ENCODE results near the gene SVOPL.

SVOPL gene

GRCh38 chr7:138585283-138585993, 115.7 kb downstream of the SVOPL start:
- ChIA-PET POLR2A (no interaction called here), CTCF (interaction anchor here (0.6 to 1.2 kb wide), 4 partner anchors 12 to 153 kb away, joined by 3 read pairs; no protein-coding TSS in a partner anchor)
- 100% methylated on average over 1 of the region's 5 CpGs for WGBS (ENCODE audit: insufficient coverage)
- H3K27me3 ChIP-seq (replicated peaks in 2 of 5; ENCODE audit: control insufficient read depth in 4 of 5, insufficient read depth in 5 of 5, low read length in 4 of 5) = no peaks in the 10 kb centered on the region
- H3K27ac ChIP-seq (ENCODE audit: insufficient read depth in 1 of 2, low read depth in 1 of 2, low read length in 2 of 2, poor library complexity in 1 of 2, severe bottlenecking in 2 of 2) = no peak overlapping the region
- no peak overlapping the region for H3K4me3 ChIP-seq (ENCODE audit: control insufficient read depth in 1 of 7, extremely low read depth in 1 of 7, insufficient read depth in 4 of 7, low read depth in 2 of 7, low read length in 6 of 7)
- H3K36me3 ChIP-seq (ENCODE audit: control insufficient read depth in 4 of 4, insufficient read depth in 4 of 4, low read length in 3 of 4) = peaks cover 11 to 62% (median 32%) of the 10 kb centered on the region in 4 experiments
- no peaks in the 10 kb centered on the region for H3K9me3 ChIP-seq (ENCODE audit: control extremely low read depth in 1 of 5, control insufficient read depth in 4 of 5, insufficient read depth in 2 of 5, low read depth in 1 of 5, low read length in 4 of 5)
- DNase-seq = no peak
- H3K4me1 ChIP-seq (ENCODE audit: control extremely low read depth in 1 of 4, control insufficient read depth in 4 of 4, insufficient read depth in 4 of 4, low read length in 3 of 4) = peaks cover 0 to 7% (median 1%) of the 10 kb centered on the region in 4 experiments

- POLR2A ChIA-PET = no interaction called here
Observed at GRCh38 chr7:138584696-138585095, 116.5 kb downstream of the SVOPL start.

DNA sequence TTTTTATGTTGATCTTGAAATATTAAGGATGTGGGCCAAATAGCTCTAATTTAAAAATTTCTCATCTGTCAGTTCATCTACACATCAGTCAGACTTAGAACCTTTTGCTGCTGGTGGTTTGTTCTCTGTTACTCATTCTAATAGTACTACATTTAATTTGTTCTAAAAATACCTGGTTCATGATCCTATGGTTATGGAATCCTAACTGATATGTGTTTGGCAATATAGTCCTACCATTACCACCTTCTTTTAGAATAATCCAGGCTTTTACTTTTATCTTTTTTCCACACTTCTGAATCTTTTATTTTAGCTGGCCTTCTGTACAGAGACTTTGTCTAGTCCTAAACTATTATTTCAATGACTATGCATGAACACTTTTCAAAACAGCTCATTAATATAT, 116.9 kb downstream of the SVOPL start:
- Histone ChIP-seq H3K9me3 (ENCODE audit: control extremely low read depth in 1 of 5, control insufficient read depth in 4 of 5, insufficient read depth in 2 of 5, low read depth in 1 of 5, low read length in 4 of 5) (no peaks in the 10 kb centered on the region), H3K4me3 (ENCODE audit: control insufficient read depth in 1 of 7, extremely low read depth in 1 of 7, insufficient read depth in 4 of 7, low read depth in 2 of 7, low read length in 6 of 7) (no peak overlapping the region), H3K4me1 (ENCODE audit: control extremely low read depth in 1 of 4, control insufficient read depth in 4 of 4, insufficient read depth in 4 of 4, low read length in 3 of 4) (peaks cover 0 to 7% (median 1%) of the 10 kb centered on the region in 4 experiments), H3K27ac (ENCODE audit: insufficient read depth in 1 of 2, low read depth in 1 of 2, low read length in 2 of 2, poor library complexity in 1 of 2, severe bottlenecking in 2 of 2) (no peak overlapping the region), H3K36me3 (ENCODE audit: control insufficient read depth in 4 of 4, insufficient read depth in 4 of 4, low read length in 3 of 4) (peaks cover 17 to 73% (median 41%) of the 10 kb centered on the region in 4 experiments), H3K27me3 (replicated peaks in 2 of 5; ENCODE audit: control insufficient read depth in 4 of 5, insufficient read depth in 5 of 5, low read length in 4 of 5) (no peaks in the 10 kb centered on the region)
- DNase-seq = no peak
- ChIA-PET CTCF (interaction anchor here (1.1 to 1.4 kb wide), 3 partner anchors 9 to 154 kb away, joined by 3 to 5 read pairs (median 3); no protein-coding TSS in a partner anchor), POLR2A (no interaction called here)

More at GRCh38 chr7:138584696-138585095, 116.5 kb downstream of the SVOPL start:
- H3K36me3 ChIP-seq (ENCODE audit: control insufficient read depth in 4 of 4, insufficient read depth in 4 of 4, low read length in 3 of 4) = peaks cover 13 to 69% (median 37%) of the 10 kb centered on the region in 4 experiments
- no peak overlapping the region for H3K27ac ChIP-seq (ENCODE audit: insufficient read depth in 1 of 2, low read depth in 1 of 2, low read length in 2 of 2, poor library complexity in 1 of 2, severe bottlenecking in 2 of 2)
- CTCF ChIA-PET = interaction anchor here (0.6 to 1.2 kb wide), 4 partner anchors 13 to 153 kb away, joined by 3 read pairs; no protein-coding TSS in a partner anchor
- no peak for DNase-seq
- WGBS (ENCODE audit: insufficient coverage) = no CpG with 5 or more reads among the region's 4 CpGs
- no peak overlapping the region for H3K4me3 ChIP-seq (ENCODE audit: control insufficient read depth in 1 of 7, extremely low read depth in 1 of 7, insufficient read depth in 4 of 7, low read depth in 2 of 7, low read length in 6 of 7)
- H3K27me3 ChIP-seq (replicated peaks in 2 of 5; ENCODE audit: control insufficient read depth in 4 of 5, insufficient read depth in 5 of 5, low read length in 4 of 5) = no peaks in the 10 kb centered on the region
- H3K9me3 ChIP-seq (ENCODE audit: control extremely low read depth in 1 of 5, control insufficient read depth in 4 of 5, insufficient read depth in 2 of 5, low read depth in 1 of 5, low read length in 4 of 5) = no peaks in the 10 kb centered on the region
- peaks cover 0 to 7% (median 1%) of the 10 kb centered on the region in 4 experiments for H3K4me1 ChIP-seq (ENCODE audit: control extremely low read depth in 1 of 4, control insufficient read depth in 4 of 4, insufficient read depth in 4 of 4, low read length in 3 of 4)

DNA sequence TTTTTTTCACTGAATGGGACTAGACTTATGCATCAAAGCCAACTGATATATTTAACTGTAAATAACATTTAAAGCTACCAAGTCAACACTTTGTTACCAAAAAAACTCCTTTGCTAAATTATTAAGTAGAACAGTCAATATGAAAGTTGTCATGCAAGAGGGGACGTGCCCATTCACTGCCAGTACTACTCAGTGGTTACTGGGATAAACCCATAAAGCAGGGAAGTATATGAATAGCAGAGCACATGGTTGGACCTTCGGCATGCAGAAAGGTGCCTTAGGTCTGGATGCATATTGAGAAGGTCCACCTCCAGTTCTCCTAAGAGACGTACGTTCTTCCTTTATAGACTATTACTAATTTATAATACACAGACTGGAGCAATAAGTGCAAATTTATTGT, 120.1 kb downstream of the SVOPL start:
- no peaks in the 10 kb centered on the region for H3K27me3 ChIP-seq (replicated peaks in 2 of 5; ENCODE audit: control insufficient read depth in 4 of 5, insufficient read depth in 5 of 5, low read length in 4 of 5)
- ChIA-PET CTCF (interaction anchor here (0.7 kb wide), 1 partner anchor 13 kb away, joined by 3 read pairs; no protein-coding TSS in a partner anchor), POLR2A (interaction anchor here (0.6 kb wide), 1 partner anchor 43 kb away, joined by 9 read pairs; no protein-coding TSS in a partner anchor)
- WGBS (ENCODE audit: insufficient coverage) = 100% methylated on average over 1 of the region's 4 CpGs
- peaks cover 0 to 2% (median 0%) of the 10 kb centered on the region in 4 experiments for H3K4me1 ChIP-seq (ENCODE audit: control extremely low read depth in 1 of 4, control insufficient read depth in 4 of 4, insufficient read depth in 4 of 4, low read length in 3 of 4)
- no peak overlapping the region for H3K4me3 ChIP-seq (ENCODE audit: control insufficient read depth in 1 of 7, extremely low read depth in 1 of 7, insufficient read depth in 4 of 7, low read depth in 2 of 7, low read length in 6 of 7)
- DNase-seq = no peak
- peaks cover 29 to 86% (median 56%) of the 10 kb centered on the region in 4 experiments for H3K36me3 ChIP-seq (ENCODE audit: control insufficient read depth in 4 of 4, insufficient read depth in 4 of 4, low read length in 3 of 4)
- H3K9me3 ChIP-seq (ENCODE audit: control extremely low read depth in 1 of 5, control insufficient read depth in 4 of 5, insufficient read depth in 2 of 5, low read depth in 1 of 5, low read length in 4 of 5) = no peaks in the 10 kb centered on the region
- H3K27ac ChIP-seq (ENCODE audit: insufficient read depth in 1 of 2, low read depth in 1 of 2, low read length in 2 of 2, poor library complexity in 1 of 2, severe bottlenecking in 2 of 2) = no peak overlapping the region

GRCh38 chr7:138579671-138580070, 121.5 kb downstream of the SVOPL start:
- Histone ChIP-seq H3K27ac (ENCODE audit: insufficient read depth in 1 of 2, low read depth in 1 of 2, low read length in 2 of 2, poor library complexity in 1 of 2, severe bottlenecking in 2 of 2) (no peak overlapping the region), H3K4me1 (ENCODE audit: control extremely low read depth in 1 of 4, control insufficient read depth in 4 of 4, insufficient read depth in 4 of 4, low read length in 3 of 4) (no peaks in the 10 kb centered on the region), H3K9me3 (ENCODE audit: control extremely low read depth in 1 of 5, control insufficient read depth in 4 of 5, insufficient read depth in 2 of 5, low read depth in 1 of 5, low read length in 4 of 5) (no peaks in the 10 kb centered on the region), H3K27me3 (replicated peaks in 2 of 5; ENCODE audit: control insufficient read depth in 4 of 5, insufficient read depth in 5 of 5, low read length in 4 of 5) (no peaks in the 10 kb centered on the region), H3K4me3 (ENCODE audit: control insufficient read depth in 1 of 7, extremely low read depth in 1 of 7, insufficient read depth in 4 of 7, low read depth in 2 of 7, low read length in 6 of 7) (no peak overlapping the region), H3K36me3 (ENCODE audit: control insufficient read depth in 4 of 4, insufficient read depth in 4 of 4, low read length in 3 of 4) (peaks cover 28 to 84% (median 57%) of the 10 kb centered on the region in 4 experiments)
- ChIA-PET CTCF (interaction anchor here (1.4 kb wide), 1 partner anchor 11 kb away, joined by 3 read pairs; no protein-coding TSS in a partner anchor), POLR2A (no interaction called here)
- DNase-seq = no peak
- 100% methylated on average over 2 of the region's 3 CpGs for whole genome bisulfite sequencing (ENCODE audit: insufficient coverage)

DNA sequence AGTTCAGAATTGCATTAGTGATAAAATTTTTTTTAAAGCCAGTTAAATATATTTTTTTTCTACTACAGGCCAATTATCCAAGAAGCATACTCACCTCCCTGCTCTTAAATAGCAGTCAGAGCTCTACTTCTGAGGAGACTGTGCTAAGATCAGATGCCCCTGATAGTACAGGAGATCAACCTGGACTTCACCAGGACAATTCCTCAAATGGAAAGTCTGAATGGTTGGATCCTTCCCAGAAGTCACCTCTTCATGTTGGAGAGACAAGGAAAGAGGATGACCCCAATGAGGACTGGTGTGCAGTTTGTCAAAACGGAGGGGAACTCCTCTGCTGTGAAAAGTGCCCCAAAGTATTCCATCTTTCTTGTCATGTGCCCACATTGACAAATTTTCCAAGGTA, 122.0 kb downstream of the SVOPL start:
- Histone ChIP-seq H3K36me3 (ENCODE audit: control insufficient read depth in 4 of 4, insufficient read depth in 4 of 4, low read length in 3 of 4) (peaks cover 26 to 80% (median 56%) of the 10 kb centered on the region in 4 experiments), H3K4me1 (ENCODE audit: control extremely low read depth in 1 of 4, control insufficient read depth in 4 of 4, insufficient read depth in 4 of 4, low read length in 3 of 4) (no peaks in the 10 kb centered on the region), H3K27me3 (replicated peaks in 2 of 5; ENCODE audit: control insufficient read depth in 4 of 5, insufficient read depth in 5 of 5, low read length in 4 of 5) (no peaks in the 10 kb centered on the region), H3K27ac (ENCODE audit: insufficient read depth in 1 of 2, low read depth in 1 of 2, low read length in 2 of 2, poor library complexity in 1 of 2, severe bottlenecking in 2 of 2) (no peak overlapping the region), H3K9me3 (ENCODE audit: control extremely low read depth in 1 of 5, control insufficient read depth in 4 of 5, insufficient read depth in 2 of 5, low read depth in 1 of 5, low read length in 4 of 5) (no peaks in the 10 kb centered on the region), H3K4me3 (ENCODE audit: control insufficient read depth in 1 of 7, extremely low read depth in 1 of 7, insufficient read depth in 4 of 7, low read depth in 2 of 7, low read length in 6 of 7) (no peak overlapping the region)
- WGBS (ENCODE audit: insufficient coverage) = no CpG with 5 or more reads among the region's 1 CpG
- no peak for DNase-seq
- CTCF ChIA-PET = interaction anchor here (1.4 kb wide), 1 partner anchor 11 kb away, joined by 3 read pairs; no protein-coding TSS in a partner anchor
- POLR2A ChIA-PET = no interaction called here

DNA sequence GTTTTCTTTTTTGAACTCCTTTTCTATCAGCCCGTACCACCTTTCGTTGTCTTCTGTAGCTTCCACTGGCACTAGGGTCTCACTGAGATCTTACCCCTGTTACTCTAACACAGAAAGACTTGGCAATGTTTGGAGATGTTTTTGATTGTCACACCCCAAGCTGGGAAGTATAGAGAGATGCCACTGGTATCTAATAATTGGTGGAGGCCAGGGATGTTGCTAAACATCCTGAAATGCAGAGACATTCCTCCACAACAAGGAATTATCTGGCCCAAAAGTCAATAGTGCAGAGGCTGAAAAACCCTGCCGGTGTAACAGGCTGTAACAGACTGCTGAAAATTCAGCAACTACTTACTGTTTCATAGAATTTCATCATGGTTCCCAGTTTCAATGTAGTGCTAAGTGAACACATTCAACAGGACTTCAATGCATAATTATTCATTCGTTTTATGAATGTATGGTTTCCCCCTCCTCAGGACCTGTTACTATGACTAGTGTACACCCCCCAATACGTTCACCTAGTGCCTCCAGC, 125.2 kb downstream of the SVOPL start:
- ChIA-PET POLR2A (no interaction called here), CTCF (interaction anchor here (0.8 kb wide), 1 partner anchor 163 kb away, joined by 3 read pairs; no protein-coding TSS in a partner anchor)
- peaks cover 26 to 86% (median 58%) of the 10 kb centered on the region in 4 experiments for H3K36me3 ChIP-seq (ENCODE audit: control insufficient read depth in 4 of 4, insufficient read depth in 4 of 4, low read length in 3 of 4)
- no peak overlapping the region for H3K27ac ChIP-seq (ENCODE audit: insufficient read depth in 1 of 2, low read depth in 1 of 2, low read length in 2 of 2, poor library complexity in 1 of 2, severe bottlenecking in 2 of 2)
- WGBS (ENCODE audit: insufficient coverage) = 100% methylated on average over 2 of the region's 5 CpGs
- no peaks in the 10 kb centered on the region for H3K4me1 ChIP-seq (ENCODE audit: control extremely low read depth in 1 of 4, control insufficient read depth in 4 of 4, insufficient read depth in 4 of 4, low read length in 3 of 4)
- no peak for DNase-seq
- no peak overlapping the region for H3K4me3 ChIP-seq (ENCODE audit: control insufficient read depth in 1 of 7, extremely low read depth in 1 of 7, insufficient read depth in 4 of 7, low read depth in 2 of 7, low read length in 6 of 7)
- no peaks in the 10 kb centered on the region for H3K9me3 ChIP-seq (ENCODE audit: control extremely low read depth in 1 of 5, control insufficient read depth in 4 of 5, insufficient read depth in 2 of 5, low read depth in 1 of 5, low read length in 4 of 5)
- no peaks in the 10 kb centered on the region for H3K27me3 ChIP-seq (replicated peaks in 2 of 5; ENCODE audit: control insufficient read depth in 4 of 5, insufficient read depth in 5 of 5, low read length in 4 of 5)
